ENCODE data around the gene BACE1-AS.

The BACE1-AS gene

GRCh38 chr11:117313091-117313490, 21.9 kb downstream of the BACE1-AS start:
- TF ChIP-seq CTCF (IDR thresholded peaks at IDR 0.05; ENCODE audit: low read depth, low read length), result no peak
- DNase-seq, result no peak
- H3K36me3 ChIP-seq, result peaks cover 15% of the 10 kb centered on the region
- H3K9me3 ChIP-seq (ENCODE audit: severe bottlenecking), result no peaks in the 10 kb centered on the region
- no peaks in the 10 kb centered on the region for H3K27me3 ChIP-seq (ENCODE audit: insufficient read depth, low read depth, severe bottlenecking)
- no peak overlapping the region for H3K27ac ChIP-seq
- no peak overlapping the region for H3K4me3 ChIP-seq (ENCODE audit: low read depth, low read length)

- Histone ChIP-seq H3K9me3 (ENCODE audit: severe bottlenecking) (no peaks in the 10 kb centered on the region), H3K27ac (peak overlapping the region; percentile 84; the same call in 1 of the 2 replicates), H3K4me3 (ENCODE audit: low read depth, low read length) (peak overlapping the region; percentile 91), H3K36me3 (peaks cover 15% of the 10 kb centered on the region), H3K27me3 (ENCODE audit: insufficient read depth, low read depth, severe bottlenecking) (no peaks in the 10 kb centered on the region)
- no peak for DNase-seq
- TF ChIP-seq CTCF (IDR thresholded peaks at IDR 0.05; ENCODE audit: low read depth, low read length), result no peak
Observed at GRCh38 chr11:117313828-117314768, 23.0 kb downstream of the BACE1-AS start.

- Histone ChIP-seq H3K36me3 (peaks cover 13% of the 10 kb centered on the region), H3K27me3 (ENCODE audit: insufficient read depth, low read depth, severe bottlenecking) (no peaks in the 10 kb centered on the region), H3K9me3 (ENCODE audit: severe bottlenecking) (no peaks in the 10 kb centered on the region), H3K27ac (peak overlapping the region; percentile 84), H3K4me3 (ENCODE audit: low read depth, low read length) (peak overlapping the region; percentile 91)
- no peak for TF ChIP-seq CTCF (IDR thresholded peaks at IDR 0.05; ENCODE audit: low read depth, low read length)
- DNase-seq, result no peak
Observed at GRCh38 chr11:117314840-117315239, 23.7 kb downstream of the BACE1-AS start.

- DNase-seq, result no peak
- no peak for TF ChIP-seq CTCF (IDR thresholded peaks at IDR 0.05; ENCODE audit: low read depth, low read length)
- no peaks in the 10 kb centered on the region for H3K9me3 ChIP-seq (ENCODE audit: severe bottlenecking)
- no peaks in the 10 kb centered on the region for H3K27me3 ChIP-seq (ENCODE audit: insufficient read depth, low read depth, severe bottlenecking)
- peak overlapping the region; percentile 91 for H3K4me3 ChIP-seq (ENCODE audit: low read depth, low read length)
- peak overlapping the region; percentile 84 for H3K27ac ChIP-seq
- H3K36me3 ChIP-seq, result peaks cover 13% of the 10 kb centered on the region
Observed at GRCh38 chr11:117315285-117316196, 24.4 kb downstream of the BACE1-AS start.

- H3K4me3 ChIP-seq (ENCODE audit: low read depth, low read length), result peak within 1 kb of the TSS; percentile 91
- DNase-seq, result peak; percentile 96
- H3K27ac ChIP-seq, result peak within 1 kb of the TSS; percentile 84
Observed at GRCh38 chr11:117316197-117316961, 25.2 kb downstream of the BACE1-AS start, which contains the start of gene BACE1. TSS of gene BACE1 (minus strand) at chr11:117316256. CDS start at chr11:117315795, 461 bp downstream.

More at GRCh38 chr11:117316197-117316961, 25.2 kb downstream of the BACE1-AS start, which contains the start of gene BACE1:
- peaks cover 13% of the 10 kb centered on the region for H3K36me3 ChIP-seq
- H3K27me3 ChIP-seq (ENCODE audit: insufficient read depth, low read depth, severe bottlenecking), result no peaks in the 10 kb centered on the region
- no peaks in the 10 kb centered on the region for H3K9me3 ChIP-seq (ENCODE audit: severe bottlenecking)
- TF ChIP-seq CTCF (IDR thresholded peaks at IDR 0.05; ENCODE audit: low read depth, low read length), result peak; percentile 74
